SK-N-SH treated with all-trans-retinoic acid at 6 μM for 48 hours (cell line): ENCODE results near the gene CHCT1.
"Not testable (repeated sequence)": the region's sequence is repeated elsewhere in the genome, so short reads cannot be mapped to it uniquely, and the experiment has no call there.

Experiments
- CSDC2 ChIP-seq: fragments of 250-450 bp; sonication (Bioruptor Pico); IDR thresholded peaks from 2 replicates; pipeline ENCODE4 v1.5.0; 2020; ENCODE audit warnings: mild to moderate bottlenecking, moderate library complexity
- PATZ1 ChIP-seq: fragments of 250-450 bp; sonication (Bioruptor Pico); IDR thresholded peaks from 2 replicates; pipeline ENCODE4 v1.8.0; 2020; ENCODE audit warnings: mild to moderate bottlenecking, moderate library complexity, borderline replicate concordance
- PPARA ChIP-seq: fragments of 250-450 bp; sonication (Bioruptor Pico); IDR thresholded peaks from 2 replicates; pipeline ENCODE4 v1.5.0; 2020; ENCODE audit warnings: mild to moderate bottlenecking, borderline replicate concordance
- RARB ChIP-seq: fragments of 250-450 bp; sonication (Bioruptor Pico); IDR thresholded peaks from 2 replicates; pipeline ENCODE4 v1.8.0; 2021; ENCODE audit warnings: mild to moderate bottlenecking, moderate library complexity
- ZFP3 ChIP-seq: fragments of 250-450 bp; sonication (Bioruptor Pico); IDR thresholded peaks from 2 replicates; pipeline ENCODE4 v1.5.0; 2020; ENCODE audit warnings: mild to moderate bottlenecking, moderate library complexity
- ZFP30 ChIP-seq: fragments of 450-650 bp; formaldehyde crosslinking; IDR thresholded peaks from 2 replicates; pipeline ENCODE4 v1.5.0; 2022; ENCODE audit warnings: mild to moderate bottlenecking, moderate library complexity

DNA sequence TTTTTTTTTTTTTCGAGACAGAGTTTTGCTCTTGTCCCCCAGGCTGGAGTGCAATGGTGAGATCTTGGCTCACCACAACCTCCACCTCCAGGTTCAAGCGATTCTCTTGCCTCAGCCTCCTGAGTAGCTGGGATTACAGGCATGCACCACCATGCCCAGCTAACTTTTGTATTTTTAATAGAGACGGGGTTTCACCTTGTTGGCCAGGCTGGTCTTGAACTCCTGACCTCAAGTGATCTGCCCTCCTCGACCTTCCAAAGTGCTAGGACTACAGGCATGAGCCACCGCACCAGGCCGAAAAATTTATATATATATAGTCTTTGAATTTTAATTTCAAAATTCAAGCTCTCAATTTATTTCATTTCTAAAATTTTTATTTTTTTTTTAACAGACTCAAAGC lies 6.2 kb downstream of the CHCT1 start:
- TF ChIP-seq PPARA (CRISPR knock-in tag); CSDC2 (CRISPR knock-in tag); ZFP30 (CRISPR knock-in tag); ZFP3 (CRISPR knock-in tag); PATZ1; RARB: not testable (repeated sequence)
